K562 (cell line): Measurements from ENCODE around the gene PPP1R12B. TPM values are rescaled to one million over a fixed set of nuclear protein-coding genes. Genes with fewer than 3 reads are reported as not detected.
"Not testable (repeated sequence)": the region's sequence is repeated elsewhere in the genome, so short reads cannot be mapped to it uniquely, and the experiment has no call there.

Source experiments
- CREB3 ChIP-seq: fragments of 450-650 bp; conservative IDR thresholded peaks from 2 replicates; pipeline ENCODE4 v1.6.1; 2016; ENCODE audit warnings: missing genetic modification characterization, low read depth, mild to moderate bottlenecking, missing compliant biosample characterization, moderate library complexity
- ELF4 ChIP-seq: fragments of 450-650 bp; formaldehyde crosslinking; IDR thresholded peaks from 2 replicates; pipeline ENCODE4 v1.4.0; 2022; ENCODE audit warnings: missing genetic modification characterization
- GATAD2B ChIP-seq: fragments of 450-650 bp; IDR thresholded peaks from 2 replicates; pipeline ENCODE4 v1.6.1; 2017; ENCODE audit warnings: mild to moderate bottlenecking, borderline replicate concordance
- HDAC1 ChIP-seq, 2 experiments: fragments of 450-650 bp; IDR thresholded peaks; 2 replicates each; pipeline ENCODE4 v1.6.1; 2016 to 2017; ENCODE audit warnings: inconsistent platforms in 1 of 2, mild to moderate bottlenecking in 1 of 2, moderate library complexity in 1 of 2
- KLF16 ChIP-seq: IDR thresholded peaks from 2 replicates; pipeline ENCODE4 v1.6.1; 2016; ENCODE audit warnings: antibody characterized with exemption
- MXI1 ChIP-seq: IDR thresholded peaks from 2 replicates; pipeline ENCODE4 v1.6.1; 2011; ENCODE audit warnings: low read depth, mild to moderate bottlenecking, improper control_type of control experiment, low read length
- MYC ChIP-seq, 2 experiments: fragments of 250-450 bp in 1 of 2; sonication (Bioruptor Pico) in 1 of 2; IDR thresholded peaks; 2 replicates each; pipeline versions ENCODE4 v1.5.1 to v1.6.1; 2012 to 2021; ENCODE audit warnings: low read depth in 2 of 2, borderline replicate concordance in 1 of 2, improper control_type of control experiment in 1 of 2, low read length in 1 of 2, mild to moderate bottlenecking in 1 of 2, moderate library complexity in 1 of 2
- MYNN ChIP-seq, 2 experiments: sonication (generic); formaldehyde crosslinking in 1 of 2; IDR thresholded peaks; 2 replicates each; pipeline versions ENCODE4 v1.5.0 to v1.6.1; 2016 to 2020; ENCODE audit warnings: antibody characterized with exemption in 1 of 2, missing genetic modification reagents in 1 of 2
- NONO ChIP-seq, 2 experiments: fragments of 200-400 bp in 1 of 2; fragments of 450-650 bp in 1 of 2; formaldehyde crosslinking in 1 of 2; IDR thresholded peaks; 2 replicates each; pipeline ENCODE4 v1.6.1; 2017; ENCODE audit warnings: low read depth in 2 of 2, mild to moderate bottlenecking in 2 of 2, moderate library complexity in 2 of 2, low read length in 1 of 2
- NR4A1 ChIP-seq, 2 experiments: fragments of 250-450 bp in 1 of 2; fragments of 450-650 bp in 1 of 2; sonication (Bioruptor Pico) in 1 of 2; IDR thresholded peaks; 2 replicates each; pipeline versions ENCODE4 v1.4.0 to v1.6.1; 2016 to 2020; ENCODE audit warnings: mild to moderate bottlenecking in 2 of 2, missing compliant biosample characterization in 1 of 2, missing genetic modification characterization in 1 of 2, moderate library complexity in 1 of 2
- POLR2B ChIP-seq: fragments of 450-650 bp; IDR thresholded peaks from 2 replicates; pipeline ENCODE4 v1.6.1; 2018; ENCODE audit warnings: low read depth; ENCODE audit not compliant: partially characterized antibody
- SMAD3 ChIP-seq: fragments of 450-650 bp; formaldehyde crosslinking; conservative IDR thresholded peaks from 2 replicates; pipeline ENCODE4 v1.4.0; 2020; ENCODE audit warnings: mild to moderate bottlenecking
- TBL1XR1 ChIP-seq, 2 experiments: IDR thresholded peaks; 2 replicates each; pipeline ENCODE4 v1.6.1; 2012; ENCODE audit warnings: improper control_type of control experiment in 2 of 2, low read length in 2 of 2, mild to moderate bottlenecking in 1 of 2
- TCF15 ChIP-seq: fragments of 250-450 bp; sonication (Bioruptor Pico); IDR thresholded peaks from 2 replicates; pipeline ENCODE4 v1.8.0; 2022; ENCODE audit warnings: moderate library complexity, mild to moderate bottlenecking, inconsistent platforms
- TCFL5 ChIP-seq: fragments of 250-450 bp; sonication (Bioruptor Pico); conservative IDR thresholded peaks from 2 replicates; pipeline ENCODE4 v1.6.1; 2021; ENCODE audit warnings: mild to moderate bottlenecking, moderate library complexity, matching md5 sums
- TEAD2 ChIP-seq: fragments of 450-650 bp; IDR thresholded peaks from 2 replicates; pipeline ENCODE4 v1.6.1; 2016; ENCODE audit warnings: missing genetic modification characterization, control low read depth, missing compliant biosample characterization
- ZNF592 ChIP-seq: fragments of 450-650 bp; IDR thresholded peaks from 2 replicates; pipeline ENCODE4 v1.6.1; 2017; ENCODE audit warnings: antibody characterized with exemption, mild to moderate bottlenecking
- polyA plus RNA-seq, 8 experiments: library from polyadenylated mRNA; depleted of rRNA in 4 of 8; stranded (reverse) in 5 of 8; unstranded in 3 of 8; fragments of >200 nt; fragmentation: Nextera tagmentation in 2 of 8; fragmentation: Illumina TruSeq in 1 of 8; extraction: Ambion mirVana in 2 of 8; extraction: Trizol in 1 of 8; gene quantifications; 2 replicates each; pipeline versions ENCODE4 v1.2.1 to v1.2.3, GENCODE V29; 2011 to 2014; ENCODE audit warnings: inconsistent platforms in 1 of 8, missing spikeins in 1 of 8
- total RNA-seq, 7 experiments: library from RNA; depleted of rRNA in 6 of 7; stranded (reverse); fragments of >200 nt in 6 of 7; fragmentation: Illumina TruSeq in 2 of 7; extraction: Trizol in 2 of 7; gene quantifications; 2 replicates each; pipeline versions ENCODE4 v1.2.1 to v1.2.3, GENCODE V29; 2011 to 2021; ENCODE audit warnings: low replicate concordance in 1 of 7

Gene PPP1R12B
- total and polyA plus RNA-seq, 9 of the 15 experiments (the other 6 are each of a cell fraction or from before 2014, with no cell fraction given) = 0.73 to 16.9 (median 13.6) TPM

- not testable (repeated sequence) for TF ChIP-seq NR4A1 (CRISPR knock-in tag; IDR thresholded peaks at IDR 0.05); MYC (CRISPR knock-in tag; IDR thresholded peaks at IDR 0.05; ENCODE audit: borderline replicate concordance, low read depth); MYNN (CRISPR knock-in tag; IDR thresholded peaks at IDR 0.05)
- TF ChIP-seq NR4A1 (tag; IDR thresholded peaks at IDR 0.05) = peak; percentile 81
- peak; percentile 84 for TF ChIP-seq GATAD2B
- TF ChIP-seq NONO (IDR thresholded peaks at IDR 0.05; ENCODE audit: low read depth in 2 of 2, low read length in 1 of 2) = peak in 1 of 2 experiments; percentile 55; a peak in 1 of 4 replicates
- peak in 1 of 2 experiments; percentile 49; a peak in 1 of 4 replicates for TF ChIP-seq HDAC1 (IDR thresholded peaks at IDR 0.05)
- 0 out of 2 replicates have a peak, but pooled peaks have one; percentile 29 for TF ChIP-seq TCFL5
- TF ChIP-seq ELF4 = peak; percentile 38; the same call in 1 of the 2 replicates
- peak; percentile 59; the same call in 1 of the 2 replicates for TF ChIP-seq CREB3
- peak; percentile 46 for TF ChIP-seq POLR2B
- peak; percentile 85 for TF ChIP-seq ZNF592
- TF ChIP-seq MYC (IDR thresholded peaks at IDR 0.05; ENCODE audit: low read depth, low read length) = peak; percentile 18; the same call in 1 of the 2 replicates
- TF ChIP-seq MXI1 = peak; percentile 80; the same call in 1 of the 2 replicates
- TF ChIP-seq TEAD2 = peak; percentile 83
- TF ChIP-seq TBL1XR1 (IDR thresholded peaks at IDR 0.05; ENCODE audit: low read length in 2 of 2) = peak in 1 of 2 experiments; percentile 68; a peak in 2 of 4 replicates
- TF ChIP-seq KLF16 = peak; percentile 61
- 0 out of 2 replicates have a peak, but pooled peaks have one; percentile 36 for TF ChIP-seq MYNN (IDR thresholded peaks at IDR 0.05)
- TF ChIP-seq SMAD3 = 0 out of 2 replicates have a peak, but pooled peaks have one; percentile 52
- TF ChIP-seq TCF15 (CRISPR knock-in tag) = peak; percentile 13; the same call in 1 of the 2 replicates
Measured at GRCh38 chr1:202531812-202532616, 183.5 kb downstream of the PPP1R12B start (continued).
